Kidney glomerular epithelial cell (primary cell): ENCODE data around the gene PLEKHG2.
"Not testable (repeated sequence)": the region's sequence is repeated elsewhere in the genome, so short reads cannot be mapped to it uniquely, and the experiment has no call there.

Experiments used
- DNase-seq: peaks from one replicate; lab custom pipeline; 2025; lab: John Stamatoyannopoulos, UW

PLEKHG2 gene

GRCh38 chr19:39412100-39412866 lies at the start of gene PLEKHG2:
TSS of gene PLEKHG2 (plus strand) at chr19:39412669. CDS start at chr19:39414087, 1,418 bp downstream.
- peak; percentile 98 for DNase-seq

- peak; percentile 51 for DNase-seq
Measured at GRCh38 chr19:39362682-39363657, 49.5 kb upstream of the PLEKHG2 start.

GRCh38 chr19:39363901-39364457 lies 48.5 kb upstream of the PLEKHG2 start:
- DNase-seq: no peak

- DNase-seq: no peak
Measured at GRCh38 chr19:39365531-39365930, 46.9 kb upstream of the PLEKHG2 start.

- no peak for DNase-seq
Measured at GRCh38 chr19:39369200-39369599, 43.3 kb upstream of the PLEKHG2 start.

- DNase-seq: no peak
Measured at GRCh38 chr19:39370735-39371134, 41.7 kb upstream of the PLEKHG2 start.

GRCh38 chr19:39372047-39372802 lies 40.2 kb upstream of the PLEKHG2 start:
- DNase-seq: no peak

GRCh38 chr19:39372941-39373340 lies 39.5 kb upstream of the PLEKHG2 start:
- DNase-seq: no peak

GRCh38 chr19:39375929-39376328 lies 36.5 kb upstream of the PLEKHG2 start:
- DNase-seq: no peak

- no peak for DNase-seq
Measured at GRCh38 chr19:39377373-39378362, 34.8 kb upstream of the PLEKHG2 start.

GRCh38 chr19:39379366-39379765 lies 33.1 kb upstream of the PLEKHG2 start:
- DNase-seq: not testable (repeated sequence)

GRCh38 chr19:39379865-39380396 lies 32.5 kb upstream of the PLEKHG2 start:
- no peak for DNase-seq

GRCh38 chr19:39380521-39381502 lies 31.7 kb upstream of the PLEKHG2 start:
- no peak for DNase-seq

- no peak for DNase-seq
Measured at GRCh38 chr19:39381910-39382611, 30.4 kb upstream of the PLEKHG2 start.

GRCh38 chr19:39382991-39383828 lies 29.3 kb upstream of the PLEKHG2 start:
- DNase-seq: no peak

- DNase-seq: no peak
Measured at GRCh38 chr19:39384839-39385568, 27.5 kb upstream of the PLEKHG2 start.
